Pancreas (tissue), 10 donors: Measurements from ENCODE around the gene HACD2. TPM values are rescaled to one million over a fixed set of nuclear protein-coding genes. Genes with fewer than 3 reads are reported as not detected.

ENCODE experiments used
- ATAC-seq, 4 donors: fragments of 200-7000 bp; cut with Tn5 transposase; one replicate each; pipeline versions ENCODE4 v1.8.0 to v1.9.1; 2020; ENCODE audit warnings: mild to moderate bottlenecking in 4 of 4, moderate library complexity in 4 of 4
- DNase-seq, 6 donors: peaks; one replicate each; pipeline ENCODE4 v3.0.0-alpha.2; 2020
- FAIRE-seq: peaks from 2 replicates; lab custom pipeline; 2012; peaks lifted over from hg19 to GRCh38; lab: Jason Lieb, UNC
- H3K27ac ChIP-seq, 4 donors: fragments of 200-600 bp; sonication (generic); 1 replicate in 3 of 4; 2 replicates in 1 of 4; pipeline versions ENCODE4 v1.5.0 to v1.8.0; 2020
- H3K27me3 ChIP-seq, 4 donors: fragments of 200-600 bp; one replicate each; pipeline ENCODE4 v1.8.0; 2021
- H3K36me3 ChIP-seq, 3 donors: fragments of 200-600 bp; sonication (generic) in 1 of 3; one replicate each; pipeline versions ENCODE4 v1.5.0 to v1.8.0; 2020 to 2021
- H3K4me1 ChIP-seq, 3 donors: fragments of 200-600 bp; one replicate each; pipeline ENCODE4 v1.8.0; 2021
- H3K4me3 ChIP-seq, 4 donors: fragments of 200-600 bp; sonication (generic) in 2 of 4; one replicate each; pipeline versions ENCODE4 v1.5.0 to v1.8.0; 2020 to 2021
- H3K9me3 ChIP-seq, 4 donors: fragments of 200-600 bp; one replicate each; pipeline ENCODE4 v1.8.0; 2021
- WGBS, 2 donors: extraction: QIAGEN DNeasy Blood & Tissue Kit; methylation state at CpG; one replicate each; pipeline ENCODE4 v1.1.7; 2013; 5-methylcytosine and 5-hydroxymethylcytosine counted together
- intact Hi-C, 3 donors: fragments of 100-400 bp; cut with DNase I; formaldehyde crosslinking; loops; one replicate each; pipeline versions ENCODE4 v1.11.1 to v1.14.2; 2022
- polyA plus RNA-seq, 2 donors: library from polyadenylated mRNA; stranded (reverse); fragments of 200-250 nt; gene quantifications; one replicate each; pipeline ENCODE4 v1.2.3, GENCODE V29; 2013
- total RNA-seq, 6 donors: library from RNA; stranded (reverse); fragmentation: NEBNext Ultra II Directional in 4 of 6; extraction: Animal tissue kit (Norgen Biotek cat#: 25700) in 4 of 6; gene quantifications; one replicate each; pipeline versions ENCODE4 v1.2.1 to v1.2.4, GENCODE V29; 2021 to 2023
- TF ChIP-seq, protein P1 (sequence below), 4 donors: fragments of 200-600 bp; sonication (generic) in 3 of 4; IDR thresholded peaks; one replicate each; pipeline versions ENCODE4 v1.5.0 to v1.8.0; 2021; ENCODE audit warnings: antibody characterized with exemption in 4 of 4
- donor health status: healthy with polysubstance abuse.
- donor health status: DM: no; HTN: no; CAD: no; lungs with moderate emphysema.
- donor health status: DM: no; HTN: no; CAD: no.
- donor health status: control.
- donor health status: control.
- donor health status: Bipolar disorder and iron deficiency.
- donor health status: DM: yes; HTN: yes; CAD: no.
- donor health status: DM: no; HTN: no; CAD: no.
- donor health status: DM: no; HTN: no; CAD: no.
- donor health status: DM: yes; HTN: yes; CAD: no.

The HACD2 gene
- total and polyA plus RNA-seq, 8 donors: 4.4 to 22.2 (median 13.1) TPM

- FAIRE-seq: no peak
These were observed 65.9 kb downstream of the HACD2 start for GRCh38 chr3:123518892-123519485.

DNA sequence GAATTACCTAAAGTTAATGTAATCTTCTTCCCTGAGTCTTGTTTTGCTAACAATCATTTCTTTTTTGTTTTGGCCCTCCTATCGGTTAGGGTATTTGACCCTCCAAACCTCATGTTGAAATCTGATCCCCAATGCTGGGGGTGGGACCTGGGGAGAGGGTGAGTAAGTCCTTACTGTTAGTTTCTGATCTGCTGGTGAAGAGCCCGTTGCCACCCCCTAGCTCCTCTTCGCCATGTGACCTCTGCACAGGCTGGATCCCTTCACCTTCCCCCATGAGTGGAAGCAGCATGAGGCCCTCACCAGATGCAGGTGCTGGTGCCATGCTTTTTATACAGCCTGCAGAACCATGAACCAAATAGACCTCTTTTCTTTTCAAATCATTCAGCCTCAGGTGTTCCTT is 73.1 kb downstream of the HACD2 start:
- TF ChIP-seq, protein P1, sequence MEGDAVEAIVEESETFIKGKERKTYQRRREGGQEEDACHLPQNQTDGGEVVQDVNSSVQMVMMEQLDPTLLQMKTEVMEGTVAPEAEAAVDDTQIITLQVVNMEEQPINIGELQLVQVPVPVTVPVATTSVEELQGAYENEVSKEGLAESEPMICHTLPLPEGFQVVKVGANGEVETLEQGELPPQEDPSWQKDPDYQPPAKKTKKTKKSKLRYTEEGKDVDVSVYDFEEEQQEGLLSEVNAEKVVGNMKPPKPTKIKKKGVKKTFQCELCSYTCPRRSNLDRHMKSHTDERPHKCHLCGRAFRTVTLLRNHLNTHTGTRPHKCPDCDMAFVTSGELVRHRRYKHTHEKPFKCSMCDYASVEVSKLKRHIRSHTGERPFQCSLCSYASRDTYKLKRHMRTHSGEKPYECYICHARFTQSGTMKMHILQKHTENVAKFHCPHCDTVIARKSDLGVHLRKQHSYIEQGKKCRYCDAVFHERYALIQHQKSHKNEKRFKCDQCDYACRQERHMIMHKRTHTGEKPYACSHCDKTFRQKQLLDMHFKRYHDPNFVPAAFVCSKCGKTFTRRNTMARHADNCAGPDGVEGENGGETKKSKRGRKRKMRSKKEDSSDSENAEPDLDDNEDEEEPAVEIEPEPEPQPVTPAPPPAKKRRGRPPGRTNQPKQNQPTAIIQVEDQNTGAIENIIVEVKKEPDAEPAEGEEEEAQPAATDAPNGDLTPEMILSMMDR (IDR thresholded peaks at IDR 0.05): no peak
- Histone ChIP-seq H3K9me3 (no peaks in the 10 kb centered on the region), H3K4me3 (no peak overlapping the region), H3K27me3 (no peaks in the 10 kb centered on the region), H3K27ac (no peak overlapping the region), H3K36me3 (no peaks in the 10 kb centered on the region), H3K4me1 (no peaks in the 10 kb centered on the region)
- WGBS, 2 donors: 93 to 97% methylated on average over 3 of the region's 3 CpGs
- ATAC-seq (no peak), FAIRE-seq (no peak), DNase-seq (no peak)
- intact Hi-C loops: no loop called here

More at GRCh38 chr3:123518892-123519485, 65.9 kb downstream of the HACD2 start:
- intact Hi-C loops: no loop called here
- Histone ChIP-seq H3K9me3 (no peaks in the 10 kb centered on the region), H3K4me3 (no peak overlapping the region), H3K4me1 (no peaks in the 10 kb centered on the region), H3K36me3 (peaks cover 0 to 8% (median 0%) of the 10 kb centered on the region in 3 donors), H3K27me3 (no peaks in the 10 kb centered on the region), H3K27ac (no peak overlapping the region)
- TF ChIP-seq, protein P1 (IDR thresholded peaks at IDR 0.05): no peak
- DNase-seq (no peak), ATAC-seq (no peak)
- WGBS, 2 donors: 91 to 93% methylated on average over 4 of the region's 4 CpGs

- Histone ChIP-seq H3K36me3 (no peaks in the 10 kb centered on the region), H3K4me3 (no peak overlapping the region), H3K27ac (no peak overlapping the region), H3K4me1 (no peaks in the 10 kb centered on the region), H3K9me3 (no peaks in the 10 kb centered on the region), H3K27me3 (no peaks in the 10 kb centered on the region)
- DNase-seq: no peak
- intact Hi-C loops: no loop called here
- TF ChIP-seq, protein P1 (IDR thresholded peaks at IDR 0.05): no peak
- FAIRE-seq: no peak
- no peak for ATAC-seq
These were observed 73.8 kb downstream of the HACD2 start for GRCh38 chr3:123511084-123511483.

- FAIRE-seq (no peak), DNase-seq (no peak), ATAC-seq (no peak)
- TF ChIP-seq, protein P1 (IDR thresholded peaks at IDR 0.05): no peak
- H3K27ac ChIP-seq: no peak overlapping the region
- no peak overlapping the region for H3K4me3 ChIP-seq
- H3K9me3 ChIP-seq: no peaks in the 10 kb centered on the region
- no peaks in the 10 kb centered on the region for H3K4me1 ChIP-seq
- no peaks in the 10 kb centered on the region for H3K27me3 ChIP-seq
- intact Hi-C loops: no loop called here
- no peaks in the 10 kb centered on the region for H3K36me3 ChIP-seq
- WGBS, 2 donors: 95 to 97% methylated on average over 6 of the region's 6 CpGs
These were observed 76.7 kb downstream of the HACD2 start for GRCh38 chr3:123508178-123508577.

DNA sequence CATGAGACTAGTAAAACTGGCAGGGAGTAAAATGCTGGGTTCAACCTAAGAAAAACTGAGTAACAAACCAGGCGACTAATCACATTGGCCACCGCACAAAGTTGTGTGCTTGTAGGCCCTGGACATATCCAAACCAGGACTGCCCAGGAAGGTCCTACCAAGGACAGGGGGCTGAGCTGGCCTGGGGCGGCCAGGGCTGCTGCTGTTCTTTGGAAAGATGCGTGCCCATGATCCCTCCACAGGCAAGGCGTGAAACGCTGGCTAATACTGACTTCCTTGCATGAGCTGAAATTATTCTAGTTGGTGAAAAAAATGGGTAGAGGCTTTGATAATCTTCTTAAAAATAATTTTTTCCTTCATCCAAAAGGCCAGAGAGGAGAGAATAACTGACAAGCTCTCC is 79.0 kb downstream of the HACD2 start:
- no peak overlapping the region for H3K4me3 ChIP-seq
- DNase-seq (no peak), FAIRE-seq (no peak), ATAC-seq (no peak)
- no peaks in the 10 kb centered on the region for H3K9me3 ChIP-seq
- no peaks in the 10 kb centered on the region for H3K4me1 ChIP-seq
- H3K36me3 ChIP-seq: no peaks in the 10 kb centered on the region
- H3K27me3 ChIP-seq: no peaks in the 10 kb centered on the region
- TF ChIP-seq, protein P1 (IDR thresholded peaks at IDR 0.05): no peak
- no peak overlapping the region for H3K27ac ChIP-seq
- intact Hi-C loops: no loop called here
- 97% methylated on average over 6 of the region's 6 CpGs for WGBS, 2 donors
